Measurements from ENCODE around the gene TROAP.
"Not testable (repeated sequence)": the region's sequence is repeated elsewhere in the genome, so short reads cannot be mapped to it uniquely, and the experiment has no call there.

TROAP gene

GRCh38 chr12:49322708-49323523 is at the start of gene TROAP:
Gene TROAP (plus strand): TSS chr12:49323255. CDS start chr12:49323609, 354 bp downstream.
- DNase-seq (ENCODE audit: low spot score) (peak; percentile 90), FAIRE-seq (peak; percentile 93)

- DNase-seq (ENCODE audit: low spot score) (no peak), FAIRE-seq (no peak)
Measured at GRCh38 chr12:49273726-49274395, 49.2 kb upstream of the TROAP start.

GRCh38 chr12:49274396-49275069 is 48.5 kb upstream of the TROAP start:
- no peak for FAIRE-seq
- DNase-seq (ENCODE audit: low spot score), result peak; percentile 46

- no peak for FAIRE-seq
- DNase-seq (ENCODE audit: low spot score), result no peak
Measured at GRCh38 chr12:49276304-49277290, 46.5 kb upstream of the TROAP start.

DNA sequence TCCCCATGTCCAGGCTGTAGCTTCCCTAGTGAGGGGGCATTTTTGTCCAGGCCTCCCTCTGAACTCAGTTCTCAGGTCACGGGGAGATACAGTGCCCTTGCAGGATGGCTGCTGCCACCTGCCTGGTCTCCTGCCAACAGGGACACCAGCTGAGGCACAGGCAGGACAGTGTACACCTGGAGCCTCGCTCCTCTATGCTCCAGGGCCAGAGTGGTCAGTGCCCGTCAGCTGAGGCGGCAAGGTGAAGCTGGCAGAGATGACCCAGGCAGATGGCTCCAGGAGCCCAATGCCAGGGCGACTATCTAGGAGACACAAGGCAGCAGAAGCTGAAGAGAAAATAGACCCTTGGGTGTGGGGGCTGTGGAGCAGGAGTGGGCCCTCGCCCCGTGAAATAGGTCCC is 45.6 kb upstream of the TROAP start:
- no peak for DNase-seq (ENCODE audit: low spot score)
- no peak for FAIRE-seq

DNA sequence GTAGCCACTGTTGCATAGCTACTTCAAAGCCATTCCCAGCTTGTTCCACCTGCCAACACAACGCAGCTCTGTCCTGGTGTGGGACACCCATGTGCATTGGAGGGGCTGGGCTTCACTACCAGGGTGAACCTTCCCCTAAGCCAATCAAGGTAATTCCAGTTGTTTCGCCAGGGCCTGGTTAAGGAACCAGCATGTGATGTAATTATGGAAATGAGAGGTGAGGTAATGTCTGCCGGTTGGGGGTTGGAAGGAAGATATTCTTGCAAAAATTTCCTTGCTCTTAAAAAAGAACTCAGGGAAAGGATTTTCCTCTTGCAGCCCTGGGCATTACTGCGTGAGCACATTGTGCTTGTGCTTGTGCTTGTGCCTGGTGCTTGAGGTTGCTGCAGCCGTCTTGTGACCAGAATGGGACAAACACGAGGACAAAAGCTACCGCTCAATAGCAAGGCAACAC is 43.3 kb upstream of the TROAP start:
- FAIRE-seq (no peak), DNase-seq (ENCODE audit: low spot score) (no peak)

- FAIRE-seq; DNase-seq (ENCODE audit: low spot score): not testable (repeated sequence)
Measured at GRCh38 chr12:49280545-49280944, 42.5 kb upstream of the TROAP start.

DNA sequence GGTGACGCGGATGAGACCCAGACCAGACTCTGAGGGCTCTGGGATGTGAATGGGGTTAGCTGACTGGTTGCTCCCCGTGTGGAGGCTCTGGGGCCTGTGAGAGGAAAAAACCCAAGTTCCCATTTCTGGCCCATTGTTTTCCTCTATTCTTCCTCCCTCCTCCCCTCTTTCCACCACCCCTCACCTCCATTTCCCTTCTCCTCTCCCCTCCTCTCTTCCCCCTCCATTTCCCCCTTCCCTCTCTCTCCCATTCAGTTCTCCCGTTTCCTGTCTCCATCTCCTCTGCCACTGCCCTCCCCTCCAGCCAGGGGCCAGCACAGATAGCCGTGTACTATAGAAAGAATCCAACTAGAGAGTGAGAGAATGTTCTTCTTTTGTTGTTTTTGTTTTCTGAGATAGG is 40.8 kb upstream of the TROAP start:
- no peak for DNase-seq (ENCODE audit: low spot score)
- FAIRE-seq, result no peak

DNA sequence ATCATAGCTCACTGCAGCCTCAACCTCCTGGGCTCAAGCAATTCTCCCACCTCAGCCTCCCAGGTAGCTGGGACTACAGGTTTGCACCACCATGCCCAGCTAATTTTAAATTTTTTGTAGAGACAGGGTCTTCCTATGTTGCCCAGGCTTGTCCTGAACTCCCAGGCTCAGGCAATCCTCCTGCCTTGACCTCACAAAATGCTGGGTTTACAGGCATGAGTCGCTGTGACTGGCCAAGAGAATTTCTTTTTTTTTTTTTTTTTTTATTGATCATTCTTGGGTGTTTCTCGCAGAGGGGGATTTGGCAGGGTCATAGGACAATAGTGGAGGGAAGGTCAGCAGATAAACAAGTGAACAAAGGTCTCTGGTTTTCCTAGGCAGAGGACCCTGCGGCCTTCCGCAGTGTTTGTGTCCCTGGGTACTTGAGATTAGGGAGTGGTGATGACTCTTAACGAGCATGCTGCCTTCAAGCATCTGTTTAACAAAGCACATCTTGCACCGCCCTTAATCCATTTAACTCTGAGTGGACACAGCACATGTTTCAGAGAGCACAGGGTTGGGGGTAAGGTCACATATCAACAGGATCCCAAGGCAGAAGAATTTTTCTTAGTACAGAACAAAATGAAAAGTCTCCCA is 40.2 kb upstream of the TROAP start:
- not testable (repeated sequence) for DNase-seq (ENCODE audit: low spot score); FAIRE-seq

DNA sequence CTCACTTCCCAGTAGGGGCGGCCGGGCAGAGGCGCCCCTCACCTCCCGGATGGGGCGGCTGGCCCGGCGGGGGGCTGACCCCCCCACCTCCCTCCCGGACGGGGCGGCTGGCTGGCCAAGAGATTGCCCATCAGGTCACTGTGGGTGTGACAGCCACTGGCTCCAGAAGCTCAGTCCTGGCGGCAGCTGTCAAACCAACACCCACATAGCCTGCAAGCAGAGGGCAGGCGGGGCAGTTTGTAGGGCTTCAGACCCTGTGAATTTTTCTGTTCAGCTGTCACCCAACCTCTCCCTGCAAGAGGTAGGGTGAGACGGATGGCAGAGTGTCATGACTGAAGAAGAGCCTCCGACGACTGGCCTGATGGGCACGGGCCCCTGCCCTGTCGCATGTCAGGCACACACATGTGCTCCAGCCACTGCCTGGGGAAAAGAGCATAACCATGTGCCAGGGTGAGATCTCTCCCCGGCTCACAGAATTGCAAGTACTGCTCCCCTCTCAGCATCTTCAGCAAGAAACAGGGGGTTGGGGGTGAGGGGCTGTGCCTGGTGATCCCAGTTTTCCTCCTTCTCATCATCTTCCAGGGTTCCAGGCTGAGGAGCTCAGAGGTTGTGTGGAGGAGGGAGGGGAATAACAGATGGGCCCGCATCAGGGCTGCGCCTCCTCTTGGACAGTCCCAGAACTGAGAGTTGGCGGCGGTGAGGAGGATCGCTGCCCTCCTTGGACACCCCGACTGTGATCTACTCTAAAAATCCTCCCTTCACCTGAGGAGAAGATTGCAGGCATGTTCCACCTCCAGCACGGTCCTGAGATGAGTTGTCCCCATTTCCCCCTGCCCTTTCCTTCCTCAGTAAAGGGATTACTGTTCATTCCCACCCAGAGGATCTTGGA is 39.3 kb upstream of the TROAP start:
- DNase-seq (ENCODE audit: low spot score) (no peak), FAIRE-seq (no peak)

DNA sequence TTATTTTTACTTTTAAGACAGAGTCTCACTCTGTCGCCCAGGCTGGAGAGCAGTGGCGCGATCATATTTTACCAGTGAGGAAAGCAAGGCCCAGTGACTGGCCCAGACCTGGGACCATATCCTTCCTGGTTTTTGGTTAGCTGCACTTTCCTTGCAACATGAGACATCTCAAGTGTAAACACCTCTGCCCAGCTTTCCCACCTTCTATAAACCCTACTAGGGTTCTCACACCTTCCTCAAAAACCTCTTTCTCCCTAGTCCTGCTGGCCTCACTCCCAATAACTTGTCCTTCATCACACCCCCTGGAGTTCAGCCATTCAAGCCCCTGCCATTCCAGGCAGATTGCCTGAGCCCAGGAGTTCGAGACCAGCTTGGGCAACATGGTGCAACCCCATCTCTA is 38.4 kb upstream of the TROAP start:
- DNase-seq (ENCODE audit: low spot score), result no peak
- FAIRE-seq, result no peak

DNA sequence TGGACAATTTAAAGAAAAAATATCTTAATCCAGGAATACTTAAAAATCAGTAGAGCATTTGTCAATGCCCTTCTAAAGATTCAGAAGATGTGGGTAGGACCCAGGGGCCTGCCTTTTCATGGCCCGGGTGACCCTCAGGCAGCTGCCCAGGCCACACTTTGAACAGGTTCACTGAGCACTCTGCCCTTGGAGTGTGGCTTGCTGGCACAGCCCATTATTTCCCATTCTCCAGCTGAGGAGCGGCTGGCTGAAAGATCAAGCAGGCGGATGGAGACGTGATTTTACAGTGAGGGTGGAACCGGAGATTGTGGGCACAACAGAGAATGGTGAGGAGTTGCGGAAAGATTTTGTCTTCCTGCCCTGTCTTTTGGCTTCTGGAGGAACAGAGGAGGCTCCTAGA is 35.2 kb upstream of the TROAP start:
- DNase-seq (ENCODE audit: low spot score) (no peak), FAIRE-seq (no peak)

DNA sequence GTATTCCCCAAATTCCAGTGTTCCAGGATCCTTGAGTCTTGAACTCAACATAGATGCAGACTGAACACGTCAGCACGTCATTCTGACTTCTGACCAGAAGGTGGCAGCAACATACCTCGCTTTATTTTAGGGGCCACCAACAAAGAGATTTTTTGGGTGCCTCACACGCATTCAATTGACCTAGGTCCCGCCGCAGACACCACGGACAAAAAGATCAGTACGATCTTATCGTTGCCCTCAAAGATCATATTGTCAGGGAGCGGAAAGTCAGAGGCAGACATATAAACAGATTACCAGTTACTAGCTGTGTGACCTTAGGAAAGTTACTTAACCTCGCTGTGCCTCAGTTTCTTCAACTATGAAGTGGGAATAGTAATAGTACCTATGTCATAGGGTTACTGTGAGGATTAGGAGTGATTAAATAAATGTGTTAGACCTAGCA is 34.6 kb upstream of the TROAP start:
- DNase-seq (ENCODE audit: low spot score) (peak; percentile 34), FAIRE-seq (peak; percentile 76)

- DNase-seq (ENCODE audit: low spot score) (no peak), FAIRE-seq (no peak)
Measured at GRCh38 chr12:49288922-49289555, 34.0 kb upstream of the TROAP start.

GRCh38 chr12:49292729-49293055 is 30.4 kb upstream of the TROAP start:
- no peak for FAIRE-seq
- DNase-seq (ENCODE audit: low spot score), result no peak

- FAIRE-seq, result no peak
- DNase-seq (ENCODE audit: low spot score), result no peak
Measured at GRCh38 chr12:49293056-49293956, 29.7 kb upstream of the TROAP start.

- DNase-seq (ENCODE audit: low spot score) (no peak), FAIRE-seq (no peak)
Measured at GRCh38 chr12:49294086-49294803, 28.8 kb upstream of the TROAP start.

DNA sequence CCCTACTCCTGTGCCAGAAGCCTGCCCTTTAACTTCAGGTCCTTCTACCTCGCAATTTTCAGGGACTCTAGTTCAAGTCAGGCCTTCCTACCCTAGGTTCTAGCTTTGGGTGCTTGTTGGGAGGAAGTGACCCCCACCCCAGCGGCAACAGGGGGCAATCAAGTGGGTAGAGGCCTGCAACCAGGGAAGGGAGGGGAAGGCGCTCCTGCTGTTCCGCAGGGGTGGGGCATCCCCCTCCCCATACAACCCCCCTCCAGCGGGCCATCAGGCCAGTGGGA is 28.3 kb upstream of the TROAP start:
- FAIRE-seq (no peak), DNase-seq (ENCODE audit: low spot score) (no peak)

Data from RCC 7860 (cell line).